BE2C (cell line): ENCODE measurements around the gene CHST2.

ENCODE experiments used
- DNase-seq: peaks from one replicate; pipeline ENCODE4 v3.0.0-alpha.2; 2020
- H3K27me3 ChIP-seq: fragments of 250-450 bp; sonication (Bioruptor Pico); 2 replicates; pipeline ENCODE4 v1.5.1; 2020; ENCODE audit warnings: mild to moderate bottlenecking
- H3K36me3 ChIP-seq: fragments of 250-450 bp; sonication (Bioruptor Pico); 2 replicates; pipeline ENCODE4 v1.5.1; 2020; ENCODE audit warnings: mild to moderate bottlenecking
- H3K4me1 ChIP-seq: fragments of 250-450 bp; sonication (Bioruptor Pico); 2 replicates; pipeline ENCODE4 v1.5.1; 2020
- H3K4me3 ChIP-seq: 2 replicates; pipeline ENCODE4 v1.5.1; 2011; ENCODE audit warnings: low read depth, low read length
- H3K9me3 ChIP-seq: fragments of 250-450 bp; sonication (Bioruptor Pico); 2 replicates; pipeline ENCODE4 v1.5.1; 2020
- CTCF ChIP-seq: IDR thresholded peaks from 2 replicates; pipeline ENCODE4 v1.5.1; 2012; ENCODE audit warnings: mild to moderate bottlenecking, low read depth, low read length

The CHST2 gene

GRCh38 chr3:143172062-143172794, 52.7 kb downstream of the CHST2 start:
- no peaks in the 10 kb centered on the region for H3K4me1 ChIP-seq
- no peak for TF ChIP-seq CTCF
- no peak for DNase-seq
- H3K4me3 ChIP-seq = no peak overlapping the region
- no peaks in the 10 kb centered on the region for H3K36me3 ChIP-seq
- H3K27me3 ChIP-seq = no peaks in the 10 kb centered on the region
- no peaks in the 10 kb centered on the region; the same call in none of the 2 replicates for H3K9me3 ChIP-seq

GRCh38 chr3:143172795-143173145, 53.2 kb downstream of the CHST2 start:
- no peaks in the 10 kb centered on the region for H3K36me3 ChIP-seq
- TF ChIP-seq CTCF = no peak
- H3K4me1 ChIP-seq = no peaks in the 10 kb centered on the region

GRCh38 chr3:143173242-143173641, 53.7 kb downstream of the CHST2 start:
- H3K4me1 ChIP-seq = no peaks in the 10 kb centered on the region
- no peak for DNase-seq
- no peaks in the 10 kb centered on the region for H3K27me3 ChIP-seq
- H3K36me3 ChIP-seq = no peaks in the 10 kb centered on the region
- H3K4me3 ChIP-seq = no peak overlapping the region
- H3K9me3 ChIP-seq = no peaks in the 10 kb centered on the region; the same call in none of the 2 replicates
- no peak for TF ChIP-seq CTCF

More at GRCh38 chr3:143172795-143173145, 53.2 kb downstream of the CHST2 start:
- H3K9me3 ChIP-seq = no peaks in the 10 kb centered on the region; the same call in none of the 2 replicates
- H3K4me3 ChIP-seq = no peak overlapping the region
- no peaks in the 10 kb centered on the region for H3K27me3 ChIP-seq
- DNase-seq = no peak
